ENCODE data around the gene DOHH.

Gene DOHH

GRCh38 chr19:3503036-3503572 lies 2.6 kb upstream of the DOHH start:
- DNase-seq (ENCODE audit: low spot score): no peak

DNA sequence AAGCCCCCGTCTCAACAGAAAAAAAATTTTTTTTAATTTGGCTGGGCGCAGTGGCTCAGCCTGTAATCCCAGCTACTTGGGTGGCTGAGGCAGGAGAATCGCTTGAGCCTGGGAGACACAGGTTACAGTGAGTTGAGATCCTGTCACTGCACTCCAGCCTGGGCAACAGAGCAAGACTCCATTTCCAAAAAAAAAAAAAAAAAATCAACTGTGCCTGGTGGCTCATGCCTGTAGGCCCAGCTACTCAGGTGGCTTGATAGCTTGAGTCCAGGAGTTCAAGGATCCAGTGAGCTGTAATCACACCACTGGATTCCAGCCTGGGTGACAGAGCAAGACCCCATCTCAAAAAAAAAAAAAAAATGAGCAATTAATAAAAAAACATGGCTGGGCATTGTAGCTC lies 1.3 kb upstream of the DOHH start:
- DNase-seq (ENCODE audit: low spot score): no peak

GRCh38 chr19:3499738-3500428 lies 591 bp downstream of the DOHH start:
- DNase-seq (ENCODE audit: low spot score): no peak

- no peak for DNase-seq (ENCODE audit: low spot score)
Measured at GRCh38 chr19:3497757-3498520, 2.5 kb downstream of the DOHH start.

- no peak for DNase-seq (ENCODE audit: low spot score)
Measured at GRCh38 chr19:3496392-3497273, 3.8 kb downstream of the DOHH start.

DNA sequence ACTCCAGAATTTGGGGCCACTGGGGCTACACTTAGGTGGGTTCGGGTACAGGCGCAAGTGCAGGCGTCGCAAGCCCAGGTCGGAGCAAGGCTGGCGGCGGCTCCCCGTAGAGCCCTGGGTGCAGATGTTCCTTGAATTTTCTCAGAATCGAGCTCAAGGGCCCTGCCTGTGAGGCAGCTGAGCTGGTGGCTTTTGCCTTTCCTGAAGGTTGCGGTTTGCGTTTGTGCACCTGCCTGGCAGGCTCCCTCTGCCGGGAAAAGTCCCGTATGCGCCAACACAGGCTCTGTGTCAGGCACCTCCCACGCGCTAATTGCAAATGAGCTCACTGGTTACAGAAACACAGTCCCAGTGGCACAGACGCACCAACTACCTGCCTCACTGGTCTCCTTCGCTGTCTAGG lies 5.9 kb downstream of the DOHH start:
- DNase-seq (ENCODE audit: low spot score): no peak

GRCh38 chr19:3494051-3494450 lies 6.4 kb downstream of the DOHH start:
- DNase-seq (ENCODE audit: low spot score): no peak

- DNase-seq (ENCODE audit: low spot score): no peak
Measured at GRCh38 chr19:3493651-3494050, 6.8 kb downstream of the DOHH start.

GRCh38 chr19:3492919-3493318 lies 7.6 kb downstream of the DOHH start:
- no peak for DNase-seq (ENCODE audit: low spot score)

DNA sequence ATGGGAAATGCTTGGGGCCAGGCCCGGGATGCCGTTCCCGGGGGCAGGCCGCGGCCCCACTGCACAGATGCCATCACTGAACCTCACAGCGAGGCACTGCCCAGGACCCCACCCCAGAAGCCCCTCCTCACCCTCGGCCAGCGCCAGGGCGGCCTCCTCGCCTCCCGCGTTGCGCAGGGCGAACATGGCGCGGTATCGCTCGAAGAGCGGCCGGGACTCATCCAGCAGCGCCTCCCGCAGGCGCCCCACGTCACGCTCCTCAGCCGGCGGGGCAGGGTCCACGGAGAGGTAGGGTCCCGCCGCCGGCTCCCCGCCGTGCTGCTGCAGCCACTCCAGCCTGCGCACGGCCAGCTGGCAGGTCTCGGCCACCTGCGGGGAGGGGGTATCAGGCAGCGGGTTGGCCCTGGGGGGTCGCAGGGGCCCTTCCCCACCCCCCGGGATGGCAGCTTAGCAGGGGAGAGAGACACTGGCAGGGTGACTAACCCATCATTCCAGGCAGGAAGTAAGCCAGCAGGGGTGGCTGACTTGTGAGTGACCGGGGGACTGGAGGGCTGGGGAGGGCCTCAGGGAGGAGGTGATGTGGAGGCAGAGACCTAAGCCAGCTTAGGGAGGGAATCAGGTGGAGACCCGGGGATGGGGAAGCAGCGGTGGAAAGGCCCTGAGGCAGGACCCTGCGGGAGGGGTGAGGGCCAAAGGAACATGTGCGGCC lies 8.2 kb downstream of the DOHH start:
- DNase-seq (ENCODE audit: low spot score): no peak

- no peak for DNase-seq (ENCODE audit: low spot score)
Measured at GRCh38 chr19:3491396-3492119, 8.9 kb downstream of the DOHH start.

DNA sequence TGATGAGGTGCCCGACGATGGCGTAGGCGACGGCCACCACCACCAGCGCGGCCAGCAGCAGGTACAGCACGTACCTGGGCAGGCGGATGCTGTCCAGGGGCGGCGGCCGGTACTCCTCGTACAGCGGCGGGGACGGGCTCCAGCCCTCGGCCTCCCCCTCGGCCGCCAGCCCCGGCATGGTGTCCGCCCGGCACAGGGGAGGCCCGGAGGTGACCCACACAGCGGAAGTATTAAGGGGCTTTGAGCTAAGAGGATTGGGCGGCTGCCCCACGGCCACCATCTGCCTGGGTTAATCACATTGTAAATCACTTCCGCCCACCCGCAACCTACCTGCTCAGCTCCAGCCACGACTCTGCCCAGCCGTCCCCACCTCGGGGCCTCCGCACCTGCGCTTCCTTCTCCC lies 17.2 kb downstream of the DOHH start, which contains the start of gene SMIM44:
SMIM44 (minus strand) TSS at position 216 of the 403 bp plus-strand sequence; CDS start at position 178, 38 bp downstream.
- DNase-seq (ENCODE audit: low spot score): no peak

DNA sequence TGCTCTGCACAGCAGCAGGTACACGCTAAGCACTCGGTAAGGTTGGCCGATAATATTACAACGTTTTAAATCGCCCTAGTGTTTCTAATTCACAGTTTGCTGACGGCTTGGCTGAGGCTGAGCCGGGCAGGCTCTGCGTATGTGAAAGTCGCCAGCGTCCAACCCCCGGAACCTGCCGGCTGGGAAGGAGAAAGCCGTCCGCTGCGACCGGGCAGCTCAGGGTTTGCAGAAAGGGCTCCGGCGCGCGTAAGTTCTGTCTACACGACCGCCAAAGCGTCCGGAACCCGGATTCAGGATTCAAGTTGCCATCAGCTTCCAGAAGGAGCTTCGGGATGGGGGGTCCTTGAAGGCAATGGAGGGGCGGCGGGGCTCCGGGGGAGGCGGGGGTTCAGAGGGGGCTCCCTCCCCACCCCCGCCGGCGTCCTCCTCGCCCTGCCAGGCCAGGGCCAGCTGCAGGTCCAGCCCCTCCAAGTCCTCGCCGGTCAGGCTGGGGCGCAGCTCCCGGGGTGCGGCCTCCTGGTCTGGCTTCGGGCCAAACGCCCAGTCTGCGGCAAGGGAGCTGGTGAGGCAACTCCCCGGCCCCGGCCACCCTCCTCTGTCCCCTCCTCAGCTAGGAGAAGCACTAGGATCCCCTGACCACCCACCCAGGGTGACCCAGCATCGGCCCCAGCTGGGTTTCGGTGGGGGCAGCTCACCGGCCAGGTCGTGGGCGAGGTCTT lies 17.8 kb downstream of the DOHH start:
- no peak for DNase-seq (ENCODE audit: low spot score)

DNA sequence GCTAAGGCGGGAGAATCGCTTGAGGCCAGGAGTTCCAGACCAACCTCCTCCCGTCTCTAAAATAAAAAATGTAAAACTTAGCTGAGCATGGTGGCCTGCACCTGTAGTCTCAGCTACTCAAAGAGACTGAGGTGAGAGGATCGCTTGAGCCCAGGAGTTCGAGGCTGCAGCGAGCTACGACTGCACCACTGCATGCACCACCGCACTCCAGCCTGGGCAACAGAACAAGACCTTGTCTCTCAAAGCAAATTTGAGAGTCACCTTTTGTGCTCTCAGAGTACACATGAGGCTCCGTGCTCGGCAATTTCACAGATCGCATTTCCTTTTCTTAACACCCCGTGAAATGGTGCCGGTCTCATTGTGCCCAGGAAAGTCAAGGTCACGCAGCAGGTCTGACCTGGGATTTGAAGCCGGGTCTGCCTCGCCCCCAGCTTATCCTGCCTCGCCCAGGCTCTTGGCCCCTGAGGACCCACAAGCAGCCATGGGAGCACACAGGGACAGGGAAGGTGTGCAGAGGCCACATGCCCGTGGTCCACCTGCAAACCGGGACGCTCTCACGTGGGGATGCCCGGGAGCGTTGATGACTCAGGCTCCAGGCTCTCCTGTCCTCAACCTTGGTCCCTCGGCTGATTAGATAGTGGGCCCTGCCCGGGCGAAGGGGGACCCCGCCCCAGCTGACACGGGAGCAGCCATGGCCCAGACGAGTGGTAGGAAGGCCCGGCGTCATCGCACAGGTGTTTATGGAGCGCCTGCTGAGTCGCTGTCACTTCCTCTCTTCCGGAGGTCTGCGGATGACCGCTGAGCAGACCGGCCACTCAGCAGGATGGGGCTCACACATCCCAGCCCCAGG lies 19.0 kb downstream of the DOHH start:
- DNase-seq (ENCODE audit: low spot score): no peak

- no peak for DNase-seq (ENCODE audit: low spot score)
Measured at GRCh38 chr19:3480383-3481091, 19.9 kb downstream of the DOHH start, which contains the start of gene SMIM24. TSS of gene SMIM24 (minus strand) at chr19:3480525. CDS start at chr19:3480463, 62 bp downstream.

GRCh38 chr19:3479834-3480215 lies 20.6 kb downstream of the DOHH start:
- peak; percentile 55 for DNase-seq (ENCODE audit: low spot score)

GRCh38 chr19:3479177-3479833 lies 21.2 kb downstream of the DOHH start:
- DNase-seq (ENCODE audit: low spot score): peak; percentile 44

Data from HuH-7 (cell line).